Measurements from ENCODE around the gene ZFP36. TPM values are rescaled to one million over a fixed set of nuclear protein-coding genes. Genes with fewer than 3 reads are reported as not detected.

ZFP36 gene
- total RNA-seq, 2 experiments from 2014 or later, result 1,278 to 1,362 TPM

GRCh38 chr19:39362682-39363657 is 43.7 kb upstream of the ZFP36 start:
- no peak for DNase-seq
- TF ChIP-seq CTCF (IDR thresholded peaks at IDR 0.05), result no peak
- H3K9me3 ChIP-seq (ENCODE audit: control insufficient read depth in 1 of 2, insufficient read depth in 1 of 2, low read length in 2 of 2), result no peaks in the 10 kb centered on the region
- no peak overlapping the region for H3K27ac Mint-ChIP-seq
- ChIA-PET POLR2A (no interaction called here), CTCF (no interaction called here)
- no peak for ATAC-seq (ENCODE audit: poor library complexity)
- H3K4me1 ChIP-seq (ENCODE audit: insufficient read depth, low read length), result no peaks in the 10 kb centered on the region
- H3K4me3 Mint-ChIP-seq, result no peak overlapping the region
- peaks cover 59% of the 10 kb centered on the region for H3K36me3 ChIP-seq (ENCODE audit: insufficient read depth, low read length)
- no peaks in the 10 kb centered on the region for H3K9me3 Mint-ChIP-seq
- intact Hi-C loops (cut with DNase I, micrococcal nuclease), result no loop called here
- no peaks in the 10 kb centered on the region for H3K4me1 Mint-ChIP-seq (ENCODE audit: low read depth)
- peaks cover 79% of the 10 kb centered on the region for H3K36me3 Mint-ChIP-seq (ENCODE audit: low read depth)
- H3K27me3 ChIP-seq (ENCODE audit: control insufficient read depth in 1 of 2, insufficient read depth in 2 of 2, low read length in 2 of 2), result no peaks in the 10 kb centered on the region
- no peaks in the 10 kb centered on the region for H3K27me3 Mint-ChIP-seq
- no peak overlapping the region for H3K4me3 ChIP-seq (ENCODE audit: low read length)
- no peak overlapping the region for H3K27ac ChIP-seq (ENCODE audit: low read depth in 1 of 2, low read length in 2 of 2)

- ChIA-PET CTCF (interaction anchor here (1.1 kb wide), 1 partner anchor 139 kb away, joined by 3 read pairs; no protein-coding TSS in a partner anchor), POLR2A (no interaction called here)
- Histone ChIP-seq H3K4me3 (ENCODE audit: low read length) (no peak overlapping the region), H3K4me1 (ENCODE audit: insufficient read depth, low read length) (no peaks in the 10 kb centered on the region), H3K36me3 (ENCODE audit: insufficient read depth, low read length) (peaks cover 57% of the 10 kb centered on the region), H3K9me3 (ENCODE audit: control insufficient read depth in 1 of 2, insufficient read depth in 1 of 2, low read length in 2 of 2) (no peaks in the 10 kb centered on the region), H3K27ac (ENCODE audit: low read depth in 1 of 2, low read length in 2 of 2) (no peak overlapping the region), H3K27me3 (ENCODE audit: control insufficient read depth in 1 of 2, insufficient read depth in 2 of 2, low read length in 2 of 2) (no peaks in the 10 kb centered on the region)
- Mint-ChIP-seq H3K4me1 (ENCODE audit: low read depth) (no peaks in the 10 kb centered on the region), H3K27ac (no peak overlapping the region), H3K4me3 (no peak overlapping the region), H3K36me3 (ENCODE audit: low read depth) (peaks cover 78% of the 10 kb centered on the region), H3K27me3 (no peaks in the 10 kb centered on the region), H3K9me3 (no peaks in the 10 kb centered on the region)
- ATAC-seq (ENCODE audit: poor library complexity) (no peak), DNase-seq (no peak)
- no peak for TF ChIP-seq CTCF (IDR thresholded peaks at IDR 0.05)
- intact Hi-C loops (cut with DNase I, micrococcal nuclease), result no loop called here
These were observed 42.7 kb upstream of the ZFP36 start for GRCh38 chr19:39363901-39364457.

- CTCF ChIA-PET, result no interaction called here
- DNase-seq (no peak), ATAC-seq (ENCODE audit: poor library complexity) (no peak)
- H3K27me3 Mint-ChIP-seq, result no peaks in the 10 kb centered on the region
- Histone ChIP-seq H3K27me3 (ENCODE audit: control insufficient read depth in 1 of 2, insufficient read depth in 2 of 2, low read length in 2 of 2) (no peaks in the 10 kb centered on the region), H3K36me3 (ENCODE audit: insufficient read depth, low read length) (peaks cover 60% of the 10 kb centered on the region), H3K4me3 (ENCODE audit: low read length) (no peak overlapping the region), H3K4me1 (ENCODE audit: insufficient read depth, low read length) (no peaks in the 10 kb centered on the region), H3K27ac (ENCODE audit: low read depth in 1 of 2, low read length in 2 of 2) (no peak overlapping the region), H3K9me3 (ENCODE audit: control insufficient read depth in 1 of 2, insufficient read depth in 1 of 2, low read length in 2 of 2) (no peaks in the 10 kb centered on the region)
- TF ChIP-seq CTCF (IDR thresholded peaks at IDR 0.05), result no peak
- H3K4me3 Mint-ChIP-seq, result no peak overlapping the region
- no peak overlapping the region for H3K27ac Mint-ChIP-seq
- intact Hi-C loops (cut with DNase I, micrococcal nuclease), result no loop called here
- POLR2A ChIA-PET, result no interaction called here
- H3K36me3 Mint-ChIP-seq (ENCODE audit: low read depth), result peaks cover 76% of the 10 kb centered on the region
- no peaks in the 10 kb centered on the region for H3K4me1 Mint-ChIP-seq (ENCODE audit: low read depth)
- no peaks in the 10 kb centered on the region for H3K9me3 Mint-ChIP-seq
These were observed 41.1 kb upstream of the ZFP36 start for GRCh38 chr19:39365531-39365930.
